ENCODE results near the gene COL23A1.

DNA sequence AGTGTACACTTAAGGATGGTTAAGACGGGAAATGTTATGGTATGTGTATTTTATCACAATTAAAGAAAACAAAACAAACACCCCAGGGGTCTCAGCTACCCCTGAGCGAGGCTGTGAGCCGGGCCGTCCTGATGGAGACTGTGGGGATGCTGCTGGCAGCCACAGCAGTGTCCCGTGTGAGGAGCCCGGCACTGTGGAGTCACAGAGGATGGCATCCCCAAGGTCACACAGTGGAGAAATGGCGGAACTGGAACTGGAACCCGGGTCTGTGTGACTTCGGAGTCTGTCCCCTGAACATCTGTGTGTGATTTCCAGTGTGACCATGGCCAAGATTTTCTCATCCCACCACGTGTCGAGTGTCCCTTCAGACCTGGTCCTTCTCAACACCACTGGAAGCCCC lies 276.9 kb downstream of the COL23A1 start:
- TF ChIP-seq, protein P1, sequence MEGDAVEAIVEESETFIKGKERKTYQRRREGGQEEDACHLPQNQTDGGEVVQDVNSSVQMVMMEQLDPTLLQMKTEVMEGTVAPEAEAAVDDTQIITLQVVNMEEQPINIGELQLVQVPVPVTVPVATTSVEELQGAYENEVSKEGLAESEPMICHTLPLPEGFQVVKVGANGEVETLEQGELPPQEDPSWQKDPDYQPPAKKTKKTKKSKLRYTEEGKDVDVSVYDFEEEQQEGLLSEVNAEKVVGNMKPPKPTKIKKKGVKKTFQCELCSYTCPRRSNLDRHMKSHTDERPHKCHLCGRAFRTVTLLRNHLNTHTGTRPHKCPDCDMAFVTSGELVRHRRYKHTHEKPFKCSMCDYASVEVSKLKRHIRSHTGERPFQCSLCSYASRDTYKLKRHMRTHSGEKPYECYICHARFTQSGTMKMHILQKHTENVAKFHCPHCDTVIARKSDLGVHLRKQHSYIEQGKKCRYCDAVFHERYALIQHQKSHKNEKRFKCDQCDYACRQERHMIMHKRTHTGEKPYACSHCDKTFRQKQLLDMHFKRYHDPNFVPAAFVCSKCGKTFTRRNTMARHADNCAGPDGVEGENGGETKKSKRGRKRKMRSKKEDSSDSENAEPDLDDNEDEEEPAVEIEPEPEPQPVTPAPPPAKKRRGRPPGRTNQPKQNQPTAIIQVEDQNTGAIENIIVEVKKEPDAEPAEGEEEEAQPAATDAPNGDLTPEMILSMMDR (conservative IDR thresholded peaks at IDR 0.05 in 1 of 2, IDR thresholded peaks at IDR 0.05 in 1 of 2; ENCODE audit: low read depth in 1 of 2, low read length in 2 of 2), result no peak
- no peak for TF ChIP-seq EZH2 (IDR thresholded peaks at IDR 0.05; ENCODE audit: low read length, missing control alignments)

All from fibroblast of lung (primary cell).